ENCODE results near the gene GSTA2.
"Not testable (repeated sequence)": the region's sequence is repeated elsewhere in the genome, so short reads cannot be mapped to it uniquely, and the experiment has no call there.

- not testable (repeated sequence) for TF ChIP-seq CTCF (IDR thresholded peaks at IDR 0.05; ENCODE audit: low read length); EZH2 (IDR thresholded peaks at IDR 0.05; ENCODE audit: borderline replicate concordance, low read length)
Observed at GRCh38 chr6:52809777-52810176, 46.5 kb upstream of the GSTA2 start.
